Measurements from ENCODE around the gene DGKI. TPM values are rescaled to one million over a fixed set of nuclear protein-coding genes. Genes with fewer than 3 reads are reported as not detected.
"Not testable (repeated sequence)": the region's sequence is repeated elsewhere in the genome, so short reads cannot be mapped to it uniquely, and the experiment has no call there.

DGKI gene
- total RNA-seq, 1 donor from 2014 or later = 0.35 TPM

- ATAC-seq (no peak), DNase-seq (ENCODE audit: low spot score) (no peak)
Measured at GRCh38 chr7:137747359-137748031, 99.3 kb downstream of the DGKI start.

GRCh38 chr7:137743021-137743420 is 103.8 kb downstream of the DGKI start:
- DNase-seq (ENCODE audit: low spot score) (no peak), ATAC-seq (no peak)

- ATAC-seq = no peak
Measured at GRCh38 chr7:137742051-137742450, 104.7 kb downstream of the DGKI start.

GRCh38 chr7:137741443-137741842 is 105.3 kb downstream of the DGKI start:
- DNase-seq (ENCODE audit: low spot score) = no peak
- ATAC-seq = no peak

More at GRCh38 chr7:137742051-137742450, 104.7 kb downstream of the DGKI start:
- DNase-seq (ENCODE audit: low spot score) = no peak

- ATAC-seq = no peak
- DNase-seq (ENCODE audit: low spot score) = no peak
Measured at GRCh38 chr7:137734221-137734620, 112.6 kb downstream of the DGKI start.

- ATAC-seq (no peak), DNase-seq (ENCODE audit: low spot score) (no peak)
Measured at GRCh38 chr7:137732168-137732567, 114.6 kb downstream of the DGKI start.

GRCh38 chr7:137731436-137731835 is 115.3 kb downstream of the DGKI start:
- ATAC-seq = no peak
- no peak for DNase-seq (ENCODE audit: low spot score)

- DNase-seq (ENCODE audit: low spot score) (no peak), ATAC-seq (no peak)
Measured at GRCh38 chr7:137728426-137728825, 118.3 kb downstream of the DGKI start.

- DNase-seq (ENCODE audit: low spot score) = no peak
- ATAC-seq = no peak
Measured at GRCh38 chr7:137727413-137727812, 119.4 kb downstream of the DGKI start.

GRCh38 chr7:137718355-137718754 is 128.4 kb downstream of the DGKI start:
- no peak for DNase-seq (ENCODE audit: low spot score)
- no peak for ATAC-seq

GRCh38 chr7:137717811-137718271 is 128.9 kb downstream of the DGKI start:
- no peak for ATAC-seq
- DNase-seq (ENCODE audit: low spot score) = no peak

GRCh38 chr7:137717045-137717444 is 129.7 kb downstream of the DGKI start:
- DNase-seq (ENCODE audit: low spot score) (no peak), ATAC-seq (no peak)

GRCh38 chr7:137716061-137716460 is 130.7 kb downstream of the DGKI start:
- DNase-seq (ENCODE audit: low spot score) (no peak), ATAC-seq (no peak)

GRCh38 chr7:137715533-137715932 is 131.2 kb downstream of the DGKI start:
- ATAC-seq (no peak), DNase-seq (ENCODE audit: low spot score) (no peak)

- ATAC-seq (no peak), DNase-seq (ENCODE audit: low spot score) (no peak)
Measured at GRCh38 chr7:137715121-137715520, 131.7 kb downstream of the DGKI start.

- not testable (repeated sequence) for ATAC-seq; DNase-seq (ENCODE audit: low spot score)
Measured at GRCh38 chr7:137706330-137706729, 140.4 kb downstream of the DGKI start.

- ATAC-seq (no peak), DNase-seq (ENCODE audit: low spot score) (no peak)
Measured at GRCh38 chr7:137704723-137705122, 142.1 kb downstream of the DGKI start.

GRCh38 chr7:137703291-137704010 is 143.3 kb downstream of the DGKI start:
- DNase-seq (ENCODE audit: low spot score) = no peak
- no peak for ATAC-seq

- no peak for DNase-seq (ENCODE audit: low spot score)
- no peak for ATAC-seq
Measured at GRCh38 chr7:137696988-137697387, 149.8 kb downstream of the DGKI start.

GRCh38 chr7:137696376-137696775 is 150.4 kb downstream of the DGKI start:
- ATAC-seq = no peak

GRCh38 chr7:137695942-137696341 is 150.8 kb downstream of the DGKI start:
- peak; percentile 96 for ATAC-seq
- DNase-seq (ENCODE audit: low spot score) = peak; percentile 60

More at GRCh38 chr7:137696376-137696775, 150.4 kb downstream of the DGKI start:
- DNase-seq (ENCODE audit: low spot score) = no peak

GRCh38 chr7:137695494-137695893 is 151.3 kb downstream of the DGKI start:
- no peak for ATAC-seq
- no peak for DNase-seq (ENCODE audit: low spot score)

Measured in left lobe of liver (tissue), 2 donors.